Left lung (tissue), 10 donors: ENCODE data around the gene EIF2S2. TPM values are rescaled to one million over a fixed set of nuclear protein-coding genes. Genes with fewer than 3 reads are reported as not detected.

Source experiments
- ATAC-seq: fragments of 200-7000 bp; cut with Tn5 transposase; one replicate; pipeline ENCODE4 v1.9.1; 2020; ENCODE audit warnings: moderate library complexity
- DNase-seq, 4 donors: peaks; one replicate each; pipeline ENCODE4 v3.0.0-alpha.2; 2013 to 2020
- H3K27ac ChIP-seq, 2 donors: fragments of 200-600 bp; sonication (generic) in 1 of 2; one replicate each; pipeline versions ENCODE4 v1.5.0 to v1.8.0; 2020 to 2021
- H3K27me3 ChIP-seq, 2 donors: fragments of 200-600 bp; sonication (generic) in 1 of 2; one replicate each; pipeline versions ENCODE4 v1.5.0 to v1.8.0; 2020 to 2021
- H3K36me3 ChIP-seq, 2 donors: fragments of 200-600 bp; sonication (generic) in 1 of 2; one replicate each; pipeline versions ENCODE4 v1.5.0 to v1.8.0; 2020 to 2021
- H3K4me1 ChIP-seq, 2 donors: fragments of 200-600 bp; one replicate each; pipeline ENCODE4 v1.8.0; 2021
- H3K4me3 ChIP-seq, 2 donors: fragments of 200-600 bp; sonication (generic) in 1 of 2; one replicate each; pipeline versions ENCODE4 v1.5.0 to v1.8.0; 2020 to 2021; ENCODE audit warnings: mild to moderate bottlenecking in 1 of 2
- H3K9me3 ChIP-seq, 2 donors: fragments of 200-600 bp; sonication (generic) in 1 of 2; one replicate each; pipeline versions ENCODE4 v1.5.0 to v1.8.0; 2020 to 2021
- CTCF ChIP-seq, 2 donors: fragments of 200-600 bp; sonication (generic) in 1 of 2; IDR thresholded peaks; one replicate each; pipeline versions ENCODE4 v1.5.0 to v1.8.0; 2021; ENCODE audit warnings: antibody characterized with exemption in 2 of 2
- intact Hi-C, 2 donors: fragments of 100-400 bp; cut with DNase I; formaldehyde crosslinking; loops; one replicate each; pipeline versions ENCODE4 v1.11.2 to v1.14.2; 2022
- polyA plus RNA-seq, 6 donors: library from polyadenylated mRNA; unstranded; fragments of 120-200 nt; gene quantifications; one replicate each; pipeline ENCODE4 v1.2.1, GENCODE V29; 2013; ENCODE audit not compliant: insufficient read length in 6 of 6
- total RNA-seq, 2 donors: library from RNA; stranded (reverse); fragmentation: NEBNext Ultra II Directional; extraction: Animal tissue kit (Norgen Biotek cat#: 25700); gene quantifications; one replicate each; pipeline ENCODE4 v1.2.1, GENCODE V29; 2021
- donor health status: DM: no; HTN: yes; CAD: no.
- donor health status: DM: no; HTN: no; CAD: no.

Gene EIF2S2
- total and polyA plus RNA-seq, 8 donors, result 41.7 to 61.6 (median 45.9) TPM

GRCh38 chr20:34045930-34046725 lies 65.9 kb downstream of the EIF2S2 start:
- peak; percentile 78 for ATAC-seq
- peaks cover 24 to 76% of the 10 kb centered on the region in 2 donors for H3K4me1 ChIP-seq

GRCh38 chr20:34045294-34045693 lies 66.7 kb downstream of the EIF2S2 start:
- intact Hi-C loops, result loop anchor here in 1 of 2 donors (5.0 kb wide), 1 partner anchor 48 kb away; no protein-coding TSS in a partner anchor
- H3K27ac ChIP-seq, result no peak overlapping the region

More at GRCh38 chr20:34045930-34046725, 65.9 kb downstream of the EIF2S2 start:
- intact Hi-C loops, result loop anchor here in 1 of 2 donors (5.0 kb wide), 1 partner anchor 49 kb away; no protein-coding TSS in a partner anchor
- Histone ChIP-seq H3K36me3 (no peaks in the 10 kb centered on the region), H3K27ac (no peak overlapping the region), H3K9me3 (no peaks in the 10 kb centered on the region), H3K27me3 (no peaks in the 10 kb centered on the region), H3K4me3 (no peak overlapping the region)
- TF ChIP-seq CTCF (IDR thresholded peaks at IDR 0.05), result no peak
- DNase-seq, result no peak

GRCh38 chr20:34043025-34043424 lies 69.0 kb downstream of the EIF2S2 start:
- intact Hi-C loops, result no loop called here
- no peaks in the 10 kb centered on the region for H3K9me3 ChIP-seq
- H3K27ac ChIP-seq, result peak overlapping the region in 1 of 2 donors; percentile 46
- H3K4me1 ChIP-seq, result peaks cover 35 to 78% of the 10 kb centered on the region in 2 donors
- no peak overlapping the region for H3K4me3 ChIP-seq
- H3K36me3 ChIP-seq, result no peaks in the 10 kb centered on the region
- DNase-seq (no peak), ATAC-seq (no peak)
- H3K27me3 ChIP-seq, result no peaks in the 10 kb centered on the region
- TF ChIP-seq CTCF (IDR thresholded peaks at IDR 0.05), result no peak

More at GRCh38 chr20:34045294-34045693, 66.7 kb downstream of the EIF2S2 start:
- ATAC-seq (peak; percentile 42), DNase-seq (no peak)
- Histone ChIP-seq H3K36me3 (no peaks in the 10 kb centered on the region), H3K27me3 (no peaks in the 10 kb centered on the region), H3K9me3 (no peaks in the 10 kb centered on the region), H3K4me1 (peaks cover 24 to 79% of the 10 kb centered on the region in 2 donors), H3K4me3 (no peak overlapping the region)
- TF ChIP-seq CTCF (IDR thresholded peaks at IDR 0.05), result no peak

- DNase-seq (no peak), ATAC-seq (peak; percentile 17)
- Histone ChIP-seq H3K4me1 (peaks cover 38 to 76% of the 10 kb centered on the region in 2 donors), H3K4me3 (no peak overlapping the region), H3K27me3 (no peaks in the 10 kb centered on the region), H3K36me3 (no peaks in the 10 kb centered on the region), H3K27ac (no peak overlapping the region), H3K9me3 (no peaks in the 10 kb centered on the region)
- TF ChIP-seq CTCF (IDR thresholded peaks at IDR 0.05), result no peak
- intact Hi-C loops, result no loop called here
Measured at GRCh38 chr20:34042262-34042661, 69.8 kb downstream of the EIF2S2 start.

GRCh38 chr20:34041226-34041625 lies 70.8 kb downstream of the EIF2S2 start:
- intact Hi-C loops, result no loop called here
- TF ChIP-seq CTCF (IDR thresholded peaks at IDR 0.05), result no peak
- peaks cover 44 to 81% of the 10 kb centered on the region in 2 donors for H3K4me1 ChIP-seq
- no peak for DNase-seq
- ATAC-seq, result no peak
- no peaks in the 10 kb centered on the region for H3K36me3 ChIP-seq
- H3K27me3 ChIP-seq, result no peaks in the 10 kb centered on the region
- no peaks in the 10 kb centered on the region for H3K9me3 ChIP-seq
- no peak overlapping the region for H3K4me3 ChIP-seq
- H3K27ac ChIP-seq, result no peak overlapping the region
